Liver (tissue), 9 donors: ENCODE measurements around the gene METTL6. TPM values are rescaled to one million over a fixed set of nuclear protein-coding genes. Genes with fewer than 3 reads are reported as not detected.

Source experiments
- DNase-seq: peaks from one replicate; pipeline ENCODE4 v3.0.0-alpha.2; 2017; ENCODE audit warnings: low spot score
- H3K27ac ChIP-seq, 2 donors: one replicate each; pipeline ENCODE4 v1.7.0; 2013; ENCODE audit warnings: inconsistent platforms in 2 of 2, low read length in 2 of 2, control low read depth in 1 of 2, low read depth in 1 of 2, mild to moderate bottlenecking in 1 of 2
- H3K27me3 ChIP-seq, 4 donors: one replicate each; pipeline versions ENCODE4 v1.6.1 to v1.7.0; 2013; ENCODE audit warnings: low read length in 3 of 4, inconsistent platforms in 1 of 4, mild to moderate bottlenecking in 1 of 4, moderate library complexity in 1 of 4; ENCODE audit not compliant: control insufficient read depth in 4 of 4, insufficient read depth in 4 of 4
- H3K36me3 ChIP-seq, 4 donors: one replicate each; pipeline versions ENCODE4 v1.6.1 to v1.7.0; 2013; ENCODE audit warnings: low read length in 3 of 4, mild to moderate bottlenecking in 3 of 4, low read depth in 1 of 4, moderate library complexity in 1 of 4; ENCODE audit not compliant: control insufficient read depth in 4 of 4, insufficient read depth in 3 of 4
- H3K4me1 ChIP-seq, 4 donors: one replicate each; pipeline versions ENCODE4 v1.6.1 to v1.7.0; 2013; ENCODE audit warnings: low read length in 3 of 4, mild to moderate bottlenecking in 3 of 4, moderate library complexity in 1 of 4; ENCODE audit not compliant: control insufficient read depth in 4 of 4, insufficient read depth in 4 of 4
- H3K4me3 ChIP-seq, 3 donors: one replicate each; pipeline versions ENCODE4 v1.6.1 to v1.7.0; 2013; ENCODE audit warnings: low read length in 3 of 3, control low read depth in 1 of 3, low read depth in 1 of 3, mild to moderate bottlenecking in 1 of 3
- H3K9ac ChIP-seq, 2 donors: one replicate each; pipeline ENCODE4 v1.7.0; 2013; ENCODE audit warnings: low read length in 2 of 2, mild to moderate bottlenecking in 2 of 2, moderate library complexity in 2 of 2, control low read depth in 1 of 2, low read depth in 1 of 2
- H3K9me3 ChIP-seq, 4 donors: one replicate each; pipeline versions ENCODE4 v1.6.1 to v1.7.0; 2013; ENCODE audit warnings: low read length in 3 of 4; ENCODE audit not compliant: control insufficient read depth in 4 of 4
- ATF3 ChIP-seq: IDR thresholded peaks from 2 replicates; pipeline ENCODE4 v1.6.1; 2016; ENCODE audit warnings: antibody characterized with exemption
- CTCF ChIP-seq: fragments of 150-350 bp; IDR thresholded peaks from 2 replicates; pipeline ENCODE4 v1.5.1; 2017; ENCODE audit warnings: improper control_type of control experiment, low read depth, low read length; ENCODE audit not compliant: missing input control
- EGR1 ChIP-seq, 2 donors: IDR thresholded peaks; 2 replicates each; pipeline ENCODE4 v1.6.1; 2016 to 2018; ENCODE audit warnings: antibody characterized with exemption in 2 of 2, low read depth in 2 of 2
- FOXA2 ChIP-seq: IDR thresholded peaks from 2 replicates; pipeline ENCODE4 v1.6.1; 2016; ENCODE audit warnings: antibody characterized with exemption
- GABPA ChIP-seq, 2 donors: IDR thresholded peaks in 1 of 2; conservative IDR thresholded peaks in 1 of 2; 2 replicates each; pipeline ENCODE4 v1.6.1; 2016; ENCODE audit warnings: antibody characterized with exemption in 2 of 2, mild to moderate bottlenecking in 1 of 2, moderate library complexity in 1 of 2
- HNF4A ChIP-seq, 2 donors: conservative IDR thresholded peaks; 2 replicates each; pipeline ENCODE4 v1.6.1; 2016; ENCODE audit warnings: antibody characterized with exemption in 2 of 2, mild to moderate bottlenecking in 2 of 2
- HNF4G ChIP-seq: IDR thresholded peaks from 2 replicates; pipeline ENCODE4 v1.6.1; 2016; ENCODE audit warnings: antibody characterized with exemption
- NR2F2 ChIP-seq: IDR thresholded peaks from 2 replicates; pipeline ENCODE4 v1.6.1; 2016; ENCODE audit warnings: antibody characterized with exemption
- RAD21 ChIP-seq, 2 donors: IDR thresholded peaks; 2 replicates each; pipeline ENCODE4 v1.6.1; 2016; ENCODE audit warnings: antibody characterized with exemption in 2 of 2, mild to moderate bottlenecking in 2 of 2
- RXRA ChIP-seq, 2 donors: IDR thresholded peaks; 2 replicates each; pipeline ENCODE4 v1.6.1; 2017 to 2018; ENCODE audit warnings: antibody characterized with exemption in 2 of 2, mild to moderate bottlenecking in 1 of 2
- SP1 ChIP-seq: IDR thresholded peaks from 2 replicates; pipeline ENCODE4 v1.6.1; 2018; ENCODE audit warnings: antibody characterized with exemption, mild to moderate bottlenecking
- YY1 ChIP-seq: IDR thresholded peaks from 2 replicates; pipeline ENCODE4 v1.6.1; 2016; ENCODE audit warnings: antibody characterized with exemption, mild to moderate bottlenecking
- WGBS: extraction: QIAGEN DNeasy Blood & Tissue Kit; methylation state at CpG from one replicate; pipeline ENCODE4 v1.1.7; 2013; 5-methylcytosine and 5-hydroxymethylcytosine counted together
- polyA plus RNA-seq, 2 donors: library from polyadenylated mRNA; stranded (reverse) in 1 of 2; unstranded in 1 of 2; fragments of 200-250 nt in 1 of 2; fragments of >200 nt in 1 of 2; fragmentation: Nextera tagmentation in 1 of 2; extraction: Ambion mirVana in 1 of 2; gene quantifications; one replicate each; pipeline versions ENCODE4 v1.2.1 to v1.2.3, GENCODE V29; 2013 to 2015
- total RNA-seq, 2 donors: library from RNA; depleted of rRNA; stranded (reverse); fragments of >200 nt; gene quantifications; one replicate each; pipeline ENCODE4 v1.2.3, GENCODE V29; 2014
- TF ChIP-seq, protein P1 (sequence below): IDR thresholded peaks from 2 replicates; pipeline ENCODE4 v1.6.1; 2016; ENCODE audit warnings: antibody characterized with exemption, mild to moderate bottlenecking
- TF ChIP-seq, protein P2 (sequence below): IDR thresholded peaks from 2 replicates; pipeline ENCODE4 v1.6.1; 2016; ENCODE audit warnings: antibody characterized with exemption
- TF ChIP-seq, protein P3 (sequence below): IDR thresholded peaks from 2 replicates; pipeline ENCODE4 v1.6.1; 2016; ENCODE audit warnings: antibody characterized with exemption
- donor health status: healthy.
- donor health status: healthy.
- donor health status: healthy.
- donor health status: healthy.
- donor health status: healthy.

Gene METTL6
- total and polyA plus RNA-seq, 4 donors, result 2.0 to 9.1 (median 5.9) TPM

DNA sequence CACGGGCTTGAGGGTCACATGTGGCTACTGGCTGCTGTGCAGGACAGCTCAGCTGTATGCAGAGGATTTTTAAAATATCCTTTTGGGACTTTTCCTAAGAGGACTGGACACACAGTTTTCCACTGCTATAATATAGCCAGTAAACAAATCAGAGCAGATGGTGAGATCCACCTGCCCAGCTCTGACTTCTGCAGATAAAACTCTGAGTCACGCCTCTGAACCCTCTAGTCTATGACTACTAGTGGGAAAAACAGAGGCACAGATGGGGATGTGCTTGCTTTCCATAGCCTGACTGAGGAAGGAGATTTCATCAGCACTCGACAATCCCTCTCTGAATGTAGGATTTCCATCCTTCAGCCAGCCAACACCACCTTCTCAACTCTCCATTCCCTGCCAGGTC, 49.0 kb upstream of the METTL6 start:
- WGBS, result 86% methylated on average over 3 of the region's 3 CpGs
- Histone ChIP-seq H3K4me3 (no peak overlapping the region), H3K9me3 (no peaks in the 10 kb centered on the region), H3K36me3 (no peaks in the 10 kb centered on the region), H3K27me3 (no peaks in the 10 kb centered on the region), H3K4me1 (no peaks in the 10 kb centered on the region), H3K27ac (no peak overlapping the region), H3K9ac (no peak overlapping the region)
- no peak for DNase-seq
- TF ChIP-seq, protein P1, sequence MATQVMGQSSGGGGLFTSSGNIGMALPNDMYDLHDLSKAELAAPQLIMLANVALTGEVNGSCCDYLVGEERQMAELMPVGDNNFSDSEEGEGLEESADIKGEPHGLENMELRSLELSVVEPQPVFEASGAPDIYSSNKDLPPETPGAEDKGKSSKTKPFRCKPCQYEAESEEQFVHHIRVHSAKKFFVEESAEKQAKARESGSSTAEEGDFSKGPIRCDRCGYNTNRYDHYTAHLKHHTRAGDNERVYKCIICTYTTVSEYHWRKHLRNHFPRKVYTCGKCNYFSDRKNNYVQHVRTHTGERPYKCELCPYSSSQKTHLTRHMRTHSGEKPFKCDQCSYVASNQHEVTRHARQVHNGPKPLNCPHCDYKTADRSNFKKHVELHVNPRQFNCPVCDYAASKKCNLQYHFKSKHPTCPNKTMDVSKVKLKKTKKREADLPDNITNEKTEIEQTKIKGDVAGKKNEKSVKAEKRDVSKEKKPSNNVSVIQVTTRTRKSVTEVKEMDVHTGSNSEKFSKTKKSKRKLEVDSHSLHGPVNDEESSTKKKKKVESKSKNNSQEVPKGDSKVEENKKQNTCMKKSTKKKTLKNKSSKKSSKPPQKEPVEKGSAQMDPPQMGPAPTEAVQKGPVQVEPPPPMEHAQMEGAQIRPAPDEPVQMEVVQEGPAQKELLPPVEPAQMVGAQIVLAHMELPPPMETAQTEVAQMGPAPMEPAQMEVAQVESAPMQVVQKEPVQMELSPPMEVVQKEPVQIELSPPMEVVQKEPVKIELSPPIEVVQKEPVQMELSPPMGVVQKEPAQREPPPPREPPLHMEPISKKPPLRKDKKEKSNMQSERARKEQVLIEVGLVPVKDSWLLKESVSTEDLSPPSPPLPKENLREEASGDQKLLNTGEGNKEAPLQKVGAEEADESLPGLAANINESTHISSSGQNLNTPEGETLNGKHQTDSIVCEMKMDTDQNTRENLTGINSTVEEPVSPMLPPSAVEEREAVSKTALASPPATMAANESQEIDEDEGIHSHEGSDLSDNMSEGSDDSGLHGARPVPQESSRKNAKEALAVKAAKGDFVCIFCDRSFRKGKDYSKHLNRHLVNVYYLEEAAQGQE, result no peak
- TF ChIP-seq ATF3 (no peak), HNF4G (no peak), NR2F2 (no peak), RAD21 (IDR thresholded peaks at IDR 0.05) (no peak), FOXA2 (no peak), GABPA (IDR thresholded peaks at IDR 0.05 in 1 of 2, conservative IDR thresholded peaks at IDR 0.05 in 1 of 2) (no peak), HNF4A (conservative IDR thresholded peaks at IDR 0.05) (no peak), CTCF (no peak), SP1 (no peak), YY1 (no peak), RXRA (IDR thresholded peaks at IDR 0.05) (no peak), EGR1 (IDR thresholded peaks at IDR 0.05; ENCODE audit: low read depth in 2 of 2) (no peak)
- TF ChIP-seq, protein P2, sequence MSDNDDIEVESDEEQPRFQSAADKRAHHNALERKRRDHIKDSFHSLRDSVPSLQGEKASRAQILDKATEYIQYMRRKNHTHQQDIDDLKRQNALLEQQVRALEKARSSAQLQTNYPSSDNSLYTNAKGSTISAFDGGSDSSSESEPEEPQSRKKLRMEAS, result no peak
- TF ChIP-seq, protein P3, sequence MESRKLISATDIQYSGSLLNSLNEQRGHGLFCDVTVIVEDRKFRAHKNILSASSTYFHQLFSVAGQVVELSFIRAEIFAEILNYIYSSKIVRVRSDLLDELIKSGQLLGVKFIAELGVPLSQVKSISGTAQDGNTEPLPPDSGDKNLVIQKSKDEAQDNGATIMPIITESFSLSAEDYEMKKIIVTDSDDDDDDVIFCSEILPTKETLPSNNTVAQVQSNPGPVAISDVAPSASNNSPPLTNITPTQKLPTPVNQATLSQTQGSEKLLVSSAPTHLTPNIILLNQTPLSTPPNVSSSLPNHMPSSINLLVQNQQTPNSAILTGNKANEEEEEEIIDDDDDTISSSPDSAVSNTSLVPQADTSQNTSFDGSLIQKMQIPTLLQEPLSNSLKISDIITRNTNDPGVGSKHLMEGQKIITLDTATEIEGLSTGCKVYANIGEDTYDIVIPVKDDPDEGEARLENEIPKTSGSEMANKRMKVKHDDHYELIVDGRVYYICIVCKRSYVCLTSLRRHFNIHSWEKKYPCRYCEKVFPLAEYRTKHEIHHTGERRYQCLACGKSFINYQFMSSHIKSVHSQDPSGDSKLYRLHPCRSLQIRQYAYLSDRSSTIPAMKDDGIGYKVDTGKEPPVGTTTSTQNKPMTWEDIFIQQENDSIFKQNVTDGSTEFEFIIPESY, result no peak

DNA sequence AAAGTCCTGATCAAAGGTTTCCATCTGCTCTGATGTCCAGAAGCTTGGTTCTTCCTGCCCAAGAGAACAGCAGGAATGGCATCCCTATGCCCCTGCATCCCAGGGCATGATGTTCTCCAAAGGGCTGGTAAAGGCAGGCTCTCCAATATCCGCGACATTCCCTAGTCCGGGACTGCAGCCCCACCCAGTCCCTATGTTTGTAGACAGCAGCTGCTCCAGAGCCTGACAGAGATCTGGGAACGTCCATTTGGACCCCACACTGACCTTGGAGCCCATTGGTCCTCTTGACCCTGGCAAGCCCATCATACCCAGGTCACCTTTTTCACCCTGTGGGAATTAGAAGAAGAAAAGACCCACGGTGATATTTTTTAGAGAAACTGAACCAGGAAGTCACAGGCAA, 47.8 kb upstream of the METTL6 start:
- Histone ChIP-seq H3K4me3 (no peak overlapping the region), H3K27ac (no peak overlapping the region), H3K27me3 (no peaks in the 10 kb centered on the region), H3K9ac (no peak overlapping the region), H3K36me3 (no peaks in the 10 kb centered on the region), H3K4me1 (no peaks in the 10 kb centered on the region), H3K9me3 (no peaks in the 10 kb centered on the region)
- no peak for DNase-seq
- 69% methylated on average over 5 of the region's 5 CpGs for WGBS
- TF ChIP-seq RXRA (IDR thresholded peaks at IDR 0.05) (no peak), HNF4G (no peak), HNF4A (conservative IDR thresholded peaks at IDR 0.05) (no peak), EGR1 (IDR thresholded peaks at IDR 0.05; ENCODE audit: low read depth in 2 of 2) (no peak), NR2F2 (no peak), RAD21 (IDR thresholded peaks at IDR 0.05) (no peak), SP1 (no peak), YY1 (no peak)
- TF ChIP-seq, protein P3, result no peak
- TF ChIP-seq, protein P1, result no peak
